IMR-90 (cell line): ENCODE results near the gene KMT2E.

Experiments used
- BHLHE40 ChIP-seq: fragments of 150-350 bp; IDR thresholded peaks from 2 replicates; pipeline ENCODE4 v1.6.1; 2016; ENCODE audit warnings: mild to moderate bottlenecking, low read depth, low read length
- CEBPB ChIP-seq: IDR thresholded peaks from 2 replicates; pipeline ENCODE4 v1.6.1; 2012; ENCODE audit warnings: low read depth, low read length, improper control_type of control experiment
- ELK1 ChIP-seq: fragments of 150-350 bp; IDR thresholded peaks from 2 replicates; pipeline ENCODE4 v1.6.1; 2016; ENCODE audit warnings: low read depth, mild to moderate bottlenecking, low read length, moderate library complexity, borderline replicate concordance
- RAD21 ChIP-seq: IDR thresholded peaks from 2 replicates; pipeline ENCODE4 v1.6.1; 2012; ENCODE audit warnings: low read length, improper control_type of control experiment
- RFX5 ChIP-seq: IDR thresholded peaks from 2 replicates; pipeline ENCODE4 v1.8.0; 2012; ENCODE audit warnings: low read depth, mild to moderate bottlenecking, low read length, moderate library complexity
- USF2 ChIP-seq: fragments of 150-350 bp; IDR thresholded peaks from 2 replicates; pipeline ENCODE4 v1.6.1; 2017; ENCODE audit warnings: mild to moderate bottlenecking, antibody characterized with exemption, low read length, low read depth
- TF ChIP-seq, protein P1 (sequence below): conservative IDR thresholded peaks from 2 replicates; pipeline ENCODE4 v1.5.1; 2012; ENCODE audit warnings: mild to moderate bottlenecking, low read depth, low read length, improper control_type of control experiment

- TF ChIP-seq, protein P1, sequence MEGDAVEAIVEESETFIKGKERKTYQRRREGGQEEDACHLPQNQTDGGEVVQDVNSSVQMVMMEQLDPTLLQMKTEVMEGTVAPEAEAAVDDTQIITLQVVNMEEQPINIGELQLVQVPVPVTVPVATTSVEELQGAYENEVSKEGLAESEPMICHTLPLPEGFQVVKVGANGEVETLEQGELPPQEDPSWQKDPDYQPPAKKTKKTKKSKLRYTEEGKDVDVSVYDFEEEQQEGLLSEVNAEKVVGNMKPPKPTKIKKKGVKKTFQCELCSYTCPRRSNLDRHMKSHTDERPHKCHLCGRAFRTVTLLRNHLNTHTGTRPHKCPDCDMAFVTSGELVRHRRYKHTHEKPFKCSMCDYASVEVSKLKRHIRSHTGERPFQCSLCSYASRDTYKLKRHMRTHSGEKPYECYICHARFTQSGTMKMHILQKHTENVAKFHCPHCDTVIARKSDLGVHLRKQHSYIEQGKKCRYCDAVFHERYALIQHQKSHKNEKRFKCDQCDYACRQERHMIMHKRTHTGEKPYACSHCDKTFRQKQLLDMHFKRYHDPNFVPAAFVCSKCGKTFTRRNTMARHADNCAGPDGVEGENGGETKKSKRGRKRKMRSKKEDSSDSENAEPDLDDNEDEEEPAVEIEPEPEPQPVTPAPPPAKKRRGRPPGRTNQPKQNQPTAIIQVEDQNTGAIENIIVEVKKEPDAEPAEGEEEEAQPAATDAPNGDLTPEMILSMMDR: no peak
- no peak for TF ChIP-seq BHLHE40
- TF ChIP-seq USF2: no peak
- no peak for TF ChIP-seq RFX5
- no peak for TF ChIP-seq RAD21
- TF ChIP-seq CEBPB: no peak
- no peak for TF ChIP-seq ELK1
Observed at GRCh38 chr7:105079348-105079747, 65.3 kb downstream of the KMT2E start.
